ENCODE data around the gene ADAMTS12.

- TF ChIP-seq CTCF (IDR thresholded peaks at IDR 0.05; ENCODE audit: low read depth, low read length) (no peak), EZH2phosphoT487 (IDR thresholded peaks at IDR 0.05; ENCODE audit: low read depth) (no peak)
Measured at GRCh38 chr5:33848554-33848953, 43.2 kb downstream of the ADAMTS12 start.
